GM21381 (cell line): ENCODE measurements around the gene CYB5R4.
"Not testable (repeated sequence)": the region's sequence is repeated elsewhere in the genome, so short reads cannot be mapped to it uniquely, and the experiment has no call there.

Experiments used
- ATAC-seq: cut with Tn5 transposase; IDR thresholded peaks from one replicate; pipeline ENCODE4 v1.9.1; 2021; ENCODE audit warnings: mild to moderate bottlenecking, moderate library complexity; ENCODE audit not compliant: unreplicated experiment

CYB5R4 gene

GRCh38 chr6:83905648-83906047, 46.2 kb downstream of the CYB5R4 start:
- no peak for ATAC-seq

GRCh38 chr6:83907623-83908390, 48.3 kb downstream of the CYB5R4 start:
- ATAC-seq, result not testable (repeated sequence)

- ATAC-seq, result no peak
These were observed 49.3 kb downstream of the CYB5R4 start for GRCh38 chr6:83908813-83909212.

- ATAC-seq, result no peak
These were observed 51.8 kb downstream of the CYB5R4 start for GRCh38 chr6:83911278-83911677.

GRCh38 chr6:83914953-83915352, 55.5 kb downstream of the CYB5R4 start:
- no peak for ATAC-seq

GRCh38 chr6:83917001-83917400, 57.5 kb downstream of the CYB5R4 start:
- no peak for ATAC-seq

GRCh38 chr6:83920017-83920416, 60.5 kb downstream of the CYB5R4 start:
- no peak for ATAC-seq

- ATAC-seq, result no peak
These were observed 61.8 kb downstream of the CYB5R4 start for GRCh38 chr6:83921315-83921714.

- no peak for ATAC-seq
These were observed 68.0 kb downstream of the CYB5R4 start for GRCh38 chr6:83927470-83927869.

- no peak for ATAC-seq
These were observed 68.8 kb downstream of the CYB5R4 start for GRCh38 chr6:83928286-83928685.

- not testable (repeated sequence) for ATAC-seq
These were observed 86.8 kb downstream of the CYB5R4 start for GRCh38 chr6:83946201-83946833.

- not testable (repeated sequence) for ATAC-seq
These were observed 88.5 kb downstream of the CYB5R4 start for GRCh38 chr6:83947983-83948382.

- no peak for ATAC-seq
These were observed 89.4 kb downstream of the CYB5R4 start for GRCh38 chr6:83948851-83949250.

GRCh38 chr6:83951423-83951822, 91.9 kb downstream of the CYB5R4 start:
- ATAC-seq, result not testable (repeated sequence)

- no peak for ATAC-seq
These were observed 93.3 kb downstream of the CYB5R4 start for GRCh38 chr6:83952830-83953229.

- ATAC-seq, result no peak
These were observed 94.9 kb downstream of the CYB5R4 start for GRCh38 chr6:83954371-83954770.

GRCh38 chr6:83958241-83958685, 98.8 kb downstream of the CYB5R4 start:
- no peak for ATAC-seq

GRCh38 chr6:83960664-83961063, 101.2 kb downstream of the CYB5R4 start:
- no peak for ATAC-seq

- ATAC-seq, result peak; percentile 92
These were observed 103.1 kb downstream of the CYB5R4 start for GRCh38 chr6:83962582-83962981.

- no peak for ATAC-seq
These were observed 107.0 kb downstream of the CYB5R4 start for GRCh38 chr6:83966539-83966938.

- no peak for ATAC-seq
These were observed 111.1 kb downstream of the CYB5R4 start for GRCh38 chr6:83970582-83970981.

GRCh38 chr6:83974409-83975050, 115.0 kb downstream of the CYB5R4 start:
- no peak for ATAC-seq
